CD8-positive, alpha-beta memory T cell (primary cell): ENCODE data around the gene LY6G5C. TPM values are rescaled to one million over a fixed set of nuclear protein-coding genes. Genes with fewer than 3 reads are reported as not detected.

Experiments
- CTCF ChIA-PET: fragments of 350-600 bp; sonication (Branson Sonifier 250); formaldehyde crosslinking; loops from one replicate; lab custom pipeline; 2021; ENCODE audit warnings: antibody characterized with exemption; lab: Charles Lee
- POLR2A ChIA-PET: fragments of 350-600 bp; sonication (Branson Sonifier 250); formaldehyde crosslinking; loops from one replicate; lab custom pipeline; 2021; ENCODE audit warnings: antibody characterized with exemption; lab: Charles Lee
- DNase-seq, 5 donors: peaks; one replicate each; pipeline versions ENCODE4 v3.0.0 to v3.0.0-alpha.2; 2020 to 2022; ENCODE audit warnings: mixed read lengths in 1 of 5
- H3K27ac ChIP-seq: one replicate; pipeline ENCODE4 v1.7.0; 2013; ENCODE audit warnings: low read depth, mild to moderate bottlenecking, low read length, moderate library complexity
- H3K27me3 ChIP-seq: 2 replicates; pipeline ENCODE4 v1.7.0; 2013; ENCODE audit warnings: low read length, mild to moderate bottlenecking; ENCODE audit not compliant: insufficient read depth, poor library complexity, severe bottlenecking
- H3K36me3 ChIP-seq: 2 replicates; pipeline ENCODE4 v1.7.0; 2013; ENCODE audit warnings: mild to moderate bottlenecking, low read length, moderate library complexity; ENCODE audit not compliant: insufficient read depth
- H3K4me1 ChIP-seq: 2 replicates; pipeline ENCODE4 v1.7.0; 2013; ENCODE audit warnings: mild to moderate bottlenecking, low read length, moderate library complexity; ENCODE audit not compliant: insufficient read depth
- H3K4me3 ChIP-seq: 2 replicates; pipeline ENCODE4 v1.7.0; 2013; ENCODE audit warnings: mild to moderate bottlenecking, low read length
- H3K9me3 ChIP-seq: 2 replicates; pipeline ENCODE4 v1.7.0; 2013; ENCODE audit warnings: mild to moderate bottlenecking, low read length
- H3K27ac Mint-ChIP-seq, 8 donors: one replicate each; pipeline ENCODE4 v1.8.0; 2020 to 2021; ENCODE audit warnings: mixed read lengths in 8 of 8, mild to moderate bottlenecking in 6 of 8, inconsistent platforms in 3 of 8, moderate library complexity in 3 of 8
- H3K27me3 Mint-ChIP-seq, 2 donors: one replicate each; pipeline ENCODE4 v1.8.0; 2020 to 2021; ENCODE audit warnings: mixed read lengths in 2 of 2, mild to moderate bottlenecking in 1 of 2, moderate library complexity in 1 of 2
- H3K36me3 Mint-ChIP-seq, 3 donors: one replicate each; pipeline ENCODE4 v1.8.0; 2020 to 2021; ENCODE audit warnings: mixed read lengths in 3 of 3, inconsistent platforms in 1 of 3, mild to moderate bottlenecking in 1 of 3
- H3K4me1 Mint-ChIP-seq, 3 donors: one replicate each; pipeline ENCODE4 v1.8.0; 2020 to 2021; ENCODE audit warnings: mixed read lengths in 3 of 3, inconsistent platforms in 1 of 3, mild to moderate bottlenecking in 1 of 3
- H3K4me3 Mint-ChIP-seq, 7 donors: one replicate each; pipeline ENCODE4 v1.8.0; 2020 to 2021; ENCODE audit warnings: mixed read lengths in 7 of 7, mild to moderate bottlenecking in 6 of 7, moderate library complexity in 4 of 7, inconsistent platforms in 2 of 7
- H3K9me3 Mint-ChIP-seq, 5 donors: one replicate each; pipeline ENCODE4 v1.8.0; 2020 to 2022; ENCODE audit warnings: mixed read lengths in 5 of 5, mild to moderate bottlenecking in 3 of 5, moderate library complexity in 2 of 5, inconsistent platforms in 1 of 5
- polyA plus RNA-seq: library from polyadenylated mRNA; unstranded; fragments of 300-500 nt; fragmentation: Illumina TruSeq; gene quantifications from one replicate; pipeline ENCODE4 v1.2.3, GENCODE V29; 2021
- total RNA-seq, 2 experiments: library from RNA; stranded (reverse); gene quantifications; one replicate each; pipeline ENCODE4 v1.2.3, GENCODE V29; 2021

LY6G5C gene, protein sequence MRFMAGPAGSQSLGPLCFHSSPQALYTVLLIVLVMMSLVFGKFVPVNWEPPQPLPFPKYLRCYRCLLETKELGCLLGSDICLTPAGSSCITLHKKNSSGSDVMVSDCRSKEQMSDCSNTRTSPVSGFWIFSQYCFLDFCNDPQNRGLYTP
- total RNA-seq, result 1 to 10 TPM; 3.5 to 4.5 TPM
- polyA plus RNA-seq, result 10.3 TPM

DNA sequence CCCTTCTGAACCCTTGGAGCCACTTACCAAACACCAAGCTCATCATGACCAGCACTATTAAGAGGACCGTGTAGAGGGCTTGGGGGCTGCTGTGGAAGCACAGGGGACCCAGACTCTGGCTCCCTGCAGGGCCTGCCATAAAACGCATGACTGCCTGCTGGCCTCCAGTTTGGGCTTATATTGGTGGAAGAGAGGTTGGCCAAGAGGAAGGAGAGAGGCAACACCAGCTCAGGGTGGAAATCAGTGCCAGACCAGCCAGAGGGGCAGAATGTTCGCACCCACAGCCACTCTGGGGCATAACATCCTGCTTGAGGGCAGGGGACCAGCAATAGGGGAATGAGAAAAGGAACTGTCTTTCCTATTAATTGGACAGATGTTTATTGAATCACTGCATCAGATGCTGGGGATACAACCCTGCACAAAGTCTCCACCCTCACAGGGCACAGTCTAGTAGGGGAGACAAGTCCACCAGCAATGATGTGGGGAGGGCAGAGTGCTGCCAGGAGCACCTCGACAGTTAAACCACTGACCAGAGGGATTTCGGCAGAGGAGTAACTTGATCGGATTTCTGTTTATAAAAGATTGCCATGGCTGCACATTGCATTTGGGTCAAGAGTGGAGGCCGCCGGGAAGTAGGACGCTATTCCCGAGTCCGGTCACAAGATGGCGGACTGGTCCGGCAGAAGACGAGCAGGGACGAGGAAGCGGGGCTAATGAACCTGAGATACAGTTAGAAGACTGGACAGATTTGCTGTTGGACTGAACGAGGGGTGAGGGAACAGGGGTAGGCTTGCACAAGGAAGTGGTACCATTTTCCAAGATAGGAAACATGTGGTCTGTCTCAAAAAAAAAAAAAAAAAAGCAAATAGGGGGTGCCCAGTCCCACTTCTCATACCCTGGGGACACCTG, at the start of gene LY6G5C:
LY6G5C (minus strand) TSS at position 842 of the 909 bp plus-strand sequence; CDS start at position 148, 694 bp downstream.
- peak within 1 kb of the TSS; percentile 28 for H3K27ac ChIP-seq
- H3K36me3 ChIP-seq, result no peaks in the 10 kb centered on the region
- peak within 1 kb of the TSS; percentile 66 for H3K4me3 ChIP-seq
- POLR2A ChIA-PET, result interaction anchor here (0.8 to 1.2 kb wide), 2 partner anchors 149 to 151 kb away, joined by 3 read pairs; no protein-coding TSS in a partner anchor
- Mint-ChIP-seq H3K4me3 (peak within 1 kb of the TSS; percentile 80 to 97 (median 87)), H3K36me3 (peaks cover 0 to 6% (median 4%) of the 10 kb centered on the region in 3 donors), H3K9me3 (no peaks in the 10 kb centered on the region), H3K4me1 (peaks cover 16 to 21% (median 16%) of the 10 kb centered on the region in 3 donors), H3K27ac (peak within 1 kb of the TSS; percentile 32 to 93 (median 88)), H3K27me3 (no peaks in the 10 kb centered on the region)
- CTCF ChIA-PET, result interaction anchor here (0.7 to 1.9 kb wide), 8 partner anchors 19 to 367 kb away, joined by 3 to 12 read pairs (median 4); partner anchors contain the start of gene ABHD16A
- peak; percentile 33 to 72 (median 45) for DNase-seq
- H3K4me1 ChIP-seq, result peaks cover 10% of the 10 kb centered on the region
- H3K27me3 ChIP-seq, result no peaks in the 10 kb centered on the region
- no peaks in the 10 kb centered on the region for H3K9me3 ChIP-seq

DNA sequence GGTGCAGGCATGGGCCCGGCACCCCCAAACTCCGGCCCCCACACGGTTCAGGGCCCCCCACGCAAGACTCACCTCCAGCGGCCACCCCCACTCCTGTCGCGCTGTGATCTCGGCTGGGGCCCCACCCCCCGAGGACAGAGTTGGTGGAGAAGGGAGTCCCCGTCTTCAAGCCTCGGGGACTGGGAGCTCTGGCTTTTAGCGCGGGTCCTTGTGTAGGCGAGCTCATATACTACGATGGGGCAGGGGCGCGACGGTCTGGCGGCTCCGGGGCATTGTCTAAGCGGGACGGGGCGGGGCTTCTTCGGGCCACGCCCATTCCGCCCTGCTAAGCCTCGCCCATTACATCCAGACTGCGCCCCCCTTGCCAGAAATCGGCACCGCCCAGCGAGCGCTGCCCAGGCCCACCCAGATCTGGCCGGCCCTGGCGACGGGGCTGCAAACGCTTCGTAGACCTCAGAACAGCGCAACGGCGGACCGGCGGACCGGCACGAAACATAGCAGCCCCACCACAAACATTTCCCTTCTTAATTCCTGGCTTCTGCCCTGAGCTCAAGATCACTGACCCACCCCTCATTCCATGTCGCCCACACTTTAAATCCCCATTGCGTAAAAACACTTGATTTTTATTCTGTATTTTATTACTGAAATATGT, 49.2 kb upstream of the LY6G5C start:
- peaks cover 0 to 62% (median 8%) of the 10 kb centered on the region in 3 donors for H3K36me3 Mint-ChIP-seq
- peaks cover 52% of the 10 kb centered on the region for H3K4me1 ChIP-seq
- H3K4me3 ChIP-seq, result peak overlapping the region; percentile 81
- peak; percentile 64 to 82 (median 74) for DNase-seq
- ChIA-PET CTCF (interaction anchor here (0.9 to 9.6 kb wide), 28 partner anchors 9 to 168 kb away, joined by 3 to 71 read pairs (median 4); partner anchors contain the start of genes EHMT2, GPANK1, HSPA1A and HSPA1B), POLR2A (interaction anchor here (0.7 to 2.1 kb wide), 14 partner anchors 8 to 183 kb away, joined by 3 to 9 read pairs (median 4); partner anchors contain the start of genes HSPA1B, LSM2, MSH5 and NFKBIL1)
- H3K4me3 Mint-ChIP-seq, result peak overlapping the region; percentile 89 to 99 (median 95)
- peaks cover 37 to 53% (median 44%) of the 10 kb centered on the region in 3 donors for H3K4me1 Mint-ChIP-seq
- H3K27me3 Mint-ChIP-seq, result no peaks in the 10 kb centered on the region
- peaks cover 28% of the 10 kb centered on the region for H3K36me3 ChIP-seq
- no peaks in the 10 kb centered on the region for H3K9me3 ChIP-seq
- peak overlapping the region; percentile 64 for H3K27ac ChIP-seq
- peak overlapping the region; percentile 80 to 96 (median 92) for H3K27ac Mint-ChIP-seq
- H3K27me3 ChIP-seq, result no peaks in the 10 kb centered on the region
- no peaks in the 10 kb centered on the region for H3K9me3 Mint-ChIP-seq

DNA sequence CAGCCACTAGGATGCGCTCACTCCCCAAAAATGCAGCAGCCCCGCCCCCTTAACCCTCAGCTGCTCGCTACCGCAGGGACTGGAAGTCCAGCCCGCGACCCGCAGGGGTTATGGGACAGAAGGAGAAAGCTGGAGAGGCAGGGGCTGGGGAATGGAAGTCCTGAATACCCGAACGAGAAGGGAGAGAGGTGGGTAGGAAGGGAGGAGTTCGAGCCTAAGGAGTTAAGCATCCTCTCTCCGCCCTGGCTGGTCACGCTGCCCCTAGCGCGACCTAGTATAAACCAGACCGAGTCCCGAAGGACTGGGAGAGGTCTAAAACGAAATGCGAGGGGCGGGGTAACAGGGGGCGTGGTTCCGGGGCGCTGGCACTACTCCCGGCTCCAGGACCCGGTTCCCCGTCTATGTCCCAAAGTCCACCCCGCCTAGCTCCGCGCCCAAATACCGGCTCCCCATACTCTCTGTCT, 48.7 kb upstream of the LY6G5C start:
- Histone ChIP-seq H3K27me3 (no peaks in the 10 kb centered on the region), H3K4me3 (peak overlapping the region; percentile 81), H3K9me3 (no peaks in the 10 kb centered on the region), H3K27ac (peak overlapping the region; percentile 64), H3K4me1 (peaks cover 48% of the 10 kb centered on the region), H3K36me3 (peaks cover 28% of the 10 kb centered on the region)
- H3K4me1 Mint-ChIP-seq, result peaks cover 37 to 48% (median 44%) of the 10 kb centered on the region in 3 donors
- DNase-seq, result peak; percentile 72 to 85 (median 72)
- H3K4me3 Mint-ChIP-seq, result peak overlapping the region; percentile 89 to 99 (median 95)
- ChIA-PET POLR2A (interaction anchor here (0.7 to 2.1 kb wide), 8 partner anchors 8 to 182 kb away, joined by 3 to 9 read pairs (median 4); partner anchors contain the start of genes LSM2 and NFKBIL1), CTCF (interaction anchor here (0.9 to 9.6 kb wide), 27 partner anchors 9 to 168 kb away, joined by 3 to 71 read pairs (median 5); partner anchors contain the start of genes EHMT2, GPANK1, HSPA1A and HSPA1B)
- H3K27ac Mint-ChIP-seq, result peak overlapping the region; percentile 80 to 96 (median 94)
- no peaks in the 10 kb centered on the region for H3K9me3 Mint-ChIP-seq
- H3K27me3 Mint-ChIP-seq, result no peaks in the 10 kb centered on the region
- peaks cover 0 to 57% (median 8%) of the 10 kb centered on the region in 3 donors for H3K36me3 Mint-ChIP-seq

DNA sequence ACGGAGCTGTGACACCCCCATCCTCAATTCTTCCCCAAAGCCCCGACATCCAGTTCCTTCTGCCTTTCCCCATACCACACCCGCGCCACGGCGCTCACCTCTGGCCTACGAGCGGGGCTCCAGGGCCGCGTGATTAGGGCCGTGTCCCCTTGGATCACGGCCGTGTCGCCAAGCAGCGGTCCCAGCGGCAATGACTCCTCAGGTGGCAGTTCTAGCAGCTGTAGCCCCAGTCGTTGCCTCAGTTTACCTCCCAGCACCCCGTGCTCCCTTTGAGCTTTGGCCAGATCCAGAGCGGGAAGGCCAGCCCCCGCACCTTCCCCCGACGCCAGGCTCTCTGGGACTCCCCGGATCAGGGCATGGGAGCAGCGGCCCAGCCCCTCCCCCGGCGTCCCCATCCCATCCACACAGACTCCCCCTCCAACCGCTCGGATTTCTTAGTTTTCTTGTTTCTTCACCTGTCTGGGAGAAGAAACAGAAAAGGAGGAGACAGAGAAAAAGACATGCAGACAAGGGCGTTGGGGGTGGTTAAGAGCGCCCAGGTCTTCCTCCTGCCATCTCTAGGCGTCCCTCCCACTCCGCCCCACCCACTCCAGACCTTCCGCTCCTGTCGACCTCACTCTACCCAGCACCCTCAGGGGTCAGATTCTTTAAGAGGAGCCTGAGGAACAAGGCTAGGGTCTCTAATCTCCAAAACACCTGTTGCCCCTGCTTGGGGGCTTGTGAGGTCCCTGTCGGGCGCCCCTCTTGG, 48.1 kb upstream of the LY6G5C start, which contains the start of gene DDAH2:
DDAH2 (minus strand) TSS at position 533 of the 748 bp plus-strand sequence; CDS start at position 395, 138 bp downstream.
- POLR2A ChIA-PET, result interaction anchor here (0.8 to 2.1 kb wide), 6 partner anchors 9 to 182 kb away, joined by 3 to 9 read pairs (median 5); partner anchors contain the start of genes LSM2 and NFKBIL1
- peak within 1 kb of the TSS; percentile 80 to 96 (median 94) for H3K27ac Mint-ChIP-seq
- Histone ChIP-seq H3K36me3 (peaks cover 24% of the 10 kb centered on the region), H3K4me3 (peak within 1 kb of the TSS; percentile 81), H3K4me1 (peaks cover 42% of the 10 kb centered on the region), H3K9me3 (no peaks in the 10 kb centered on the region), H3K27ac (peak within 1 kb of the TSS; percentile 64), H3K27me3 (no peaks in the 10 kb centered on the region)
- peaks cover 32 to 46% (median 38%) of the 10 kb centered on the region in 3 donors for H3K4me1 Mint-ChIP-seq
- peak within 1 kb of the TSS; percentile 89 to 99 (median 95) for H3K4me3 Mint-ChIP-seq
- no peaks in the 10 kb centered on the region for H3K27me3 Mint-ChIP-seq
- peaks cover 0 to 51% (median 8%) of the 10 kb centered on the region in 3 donors for H3K36me3 Mint-ChIP-seq
- CTCF ChIA-PET, result interaction anchor here (0.8 to 9.6 kb wide), 26 partner anchors 10 to 169 kb away, joined by 3 to 71 read pairs (median 5); partner anchors contain the start of genes EHMT2, GPANK1, HSPA1A and HSPA1B
- no peaks in the 10 kb centered on the region for H3K9me3 Mint-ChIP-seq
- DNase-seq, result no peak

DNA sequence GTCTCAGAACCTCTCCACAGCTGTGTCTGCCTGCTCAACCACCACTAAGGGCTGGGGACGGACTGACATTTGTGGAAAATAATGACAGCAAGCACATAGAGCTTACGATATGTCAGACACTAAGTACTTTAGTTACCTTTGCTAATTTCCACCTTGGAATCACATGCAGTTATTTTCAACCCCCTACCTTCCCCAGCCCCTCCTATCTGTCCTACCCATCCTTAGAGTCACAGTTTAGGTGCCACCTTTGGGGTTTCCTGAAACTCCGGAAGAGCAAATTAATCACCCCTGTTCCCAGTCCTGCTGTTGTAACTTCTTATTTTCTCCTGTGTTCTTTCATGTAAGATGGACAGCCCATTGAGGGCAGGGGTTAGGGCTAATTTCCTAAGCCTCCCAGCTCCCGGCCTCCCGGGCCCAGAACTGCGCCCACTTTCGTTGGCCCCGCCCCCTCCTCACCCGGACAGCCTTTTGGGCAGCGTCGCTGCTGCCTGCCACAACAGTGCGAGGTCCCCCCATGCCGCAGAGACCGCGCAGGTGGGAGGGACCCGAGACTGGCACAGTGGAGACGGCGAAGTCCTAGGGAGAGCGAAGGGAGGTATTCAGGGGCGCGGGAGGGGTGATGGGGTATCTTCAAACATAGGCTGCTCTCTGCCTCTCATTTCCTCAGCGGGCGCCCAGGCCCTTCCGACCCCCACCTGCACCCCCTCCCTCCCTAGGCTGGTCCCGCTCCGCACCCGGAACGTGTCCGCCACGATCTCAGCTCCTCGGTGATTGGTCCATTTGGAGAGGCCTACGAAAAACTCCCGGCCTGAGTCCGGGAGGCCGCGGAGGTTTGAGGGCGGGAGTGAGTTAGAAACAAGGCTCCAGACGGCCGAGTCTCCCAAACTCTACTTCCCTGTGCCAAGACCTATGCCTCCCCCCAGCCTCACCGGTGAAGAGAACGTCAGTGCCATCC, 47.1 kb upstream of the LY6G5C start:
- POLR2A ChIA-PET, result interaction anchor here (0.6 to 2.0 kb wide), 2 partner anchors 24 to 102 kb away, joined by 3 to 8 read pairs; no protein-coding TSS in a partner anchor

More for the DNA sequence above, 47.1 kb upstream of the LY6G5C start:
- peaks cover 0 to 41% (median 8%) of the 10 kb centered on the region in 3 donors for H3K36me3 Mint-ChIP-seq
- no peaks in the 10 kb centered on the region for H3K9me3 Mint-ChIP-seq
- Histone ChIP-seq H3K4me3 (no peak overlapping the region), H3K27ac (peak overlapping the region; percentile 64), H3K27me3 (no peaks in the 10 kb centered on the region), H3K36me3 (peaks cover 15% of the 10 kb centered on the region), H3K9me3 (no peaks in the 10 kb centered on the region), H3K4me1 (peaks cover 34% of the 10 kb centered on the region)
- peaks cover 24 to 41% (median 29%) of the 10 kb centered on the region in 3 donors for H3K4me1 Mint-ChIP-seq
- H3K4me3 Mint-ChIP-seq, result peak overlapping the region; percentile 32 to 99 (median 72)
- CTCF ChIA-PET, result interaction anchor here (0.7 to 9.6 kb wide), 11 partner anchors 11 to 135 kb away, joined by 3 to 71 read pairs (median 10); partner anchors contain the start of genes LSM2, MSH5 and VARS1
- peak in 1 of 5 donors; percentile 5 for DNase-seq
- no peaks in the 10 kb centered on the region for H3K27me3 Mint-ChIP-seq
- peak overlapping the region in 7 of 8 donors; percentile 53 to 87 (median 66) for H3K27ac Mint-ChIP-seq
